ENCODE measurements around the gene CREBBP.

CREBBP gene

DNA sequence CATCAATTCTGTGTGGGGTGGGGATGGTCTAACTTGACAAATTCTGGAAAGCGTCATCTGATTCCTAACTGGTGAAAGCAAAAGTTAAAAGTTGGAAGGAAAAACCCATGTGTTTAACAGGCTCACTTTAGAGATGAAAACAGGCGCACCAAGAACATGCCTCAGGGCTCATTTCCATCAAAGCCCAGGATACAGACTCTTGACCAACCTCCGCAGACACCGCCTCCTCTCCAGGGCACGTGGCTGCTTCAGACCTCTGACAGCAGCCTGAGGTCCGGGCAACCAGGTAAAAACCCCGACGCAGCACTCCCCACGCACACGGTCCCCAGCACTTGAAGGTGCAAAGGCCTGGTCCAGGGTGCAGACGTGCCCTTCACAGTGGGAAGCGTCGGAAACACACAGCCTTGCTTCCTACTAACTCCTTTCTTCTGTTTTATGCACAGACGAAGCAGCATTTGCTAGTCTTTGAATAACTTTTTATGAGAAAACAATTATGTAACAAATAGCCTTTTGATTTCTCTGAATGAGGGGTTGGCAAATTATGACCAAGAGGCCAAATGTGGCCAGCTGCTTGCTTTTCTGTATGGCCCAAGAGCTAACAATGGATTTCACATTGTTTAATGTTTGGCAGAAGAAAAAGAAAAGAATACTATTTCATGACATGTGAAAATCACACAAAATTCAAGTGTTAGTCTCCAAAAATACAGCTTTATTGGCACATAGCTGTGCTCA, 119.0 kb downstream of the CREBBP start:
- no peak for DNase-seq

DNA sequence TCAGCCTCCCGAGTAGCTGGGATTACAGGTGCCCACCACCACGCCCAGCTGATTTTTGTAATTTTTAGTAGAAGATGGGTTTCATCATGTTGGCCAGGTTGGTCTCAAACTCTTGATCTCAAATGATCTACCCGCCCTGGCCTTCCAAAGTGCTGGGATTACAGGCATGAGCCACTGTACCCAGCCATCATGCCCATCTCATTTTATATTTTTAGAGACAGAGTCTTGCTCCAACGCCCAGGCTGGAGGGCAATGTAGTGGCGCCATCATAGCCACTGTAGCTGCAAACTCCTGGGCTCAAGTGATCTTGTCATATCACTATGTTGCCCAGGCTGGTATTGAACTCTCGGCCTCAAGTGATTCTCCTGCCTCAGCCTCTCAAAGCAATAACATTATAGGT, 120.0 kb downstream of the CREBBP start:
- DNase-seq, result no peak

DNA sequence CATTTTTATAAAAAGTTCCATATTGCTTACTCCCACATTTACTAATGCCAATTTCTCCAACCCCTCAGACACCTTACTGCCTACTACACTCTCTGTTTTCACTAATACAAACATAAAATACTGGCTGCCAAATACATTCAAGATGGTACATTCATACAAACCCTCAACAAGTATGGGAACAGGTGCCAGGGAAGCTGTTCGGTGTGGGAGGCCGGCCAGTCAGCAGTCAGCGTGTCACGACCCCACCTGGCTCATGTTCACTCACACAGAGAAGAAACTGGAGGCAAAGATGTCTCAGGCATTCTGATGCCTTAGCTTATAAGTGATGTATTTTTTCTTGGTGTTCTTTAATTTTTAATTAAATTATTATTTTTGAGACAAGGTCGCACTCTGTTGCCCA, 120.8 kb downstream of the CREBBP start:
- no peak for DNase-seq

GRCh38 chr16:3756113-3756512, 124.4 kb downstream of the CREBBP start:
- DNase-seq, result no peak

- no peak for DNase-seq
Observed at GRCh38 chr16:3755249-3755648, 125.3 kb downstream of the CREBBP start.

DNA sequence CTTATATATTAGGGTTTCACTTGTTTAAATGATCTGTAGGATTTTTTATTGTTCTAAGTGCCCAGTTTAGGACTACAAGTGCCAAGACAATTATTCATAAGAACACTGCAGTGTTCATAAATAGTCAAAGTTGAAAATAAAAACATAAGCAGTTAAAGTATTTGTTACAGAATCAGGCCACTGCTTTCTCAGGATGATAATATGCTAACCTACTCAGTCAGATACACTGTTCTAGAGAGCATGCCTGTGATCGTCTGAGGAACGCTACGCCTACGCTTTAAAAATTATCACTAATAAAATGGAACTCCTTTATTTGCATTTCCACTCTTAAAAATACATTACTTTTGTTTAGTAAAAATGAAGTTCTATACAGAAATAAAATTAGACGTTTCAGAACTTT, 125.7 kb downstream of the CREBBP start:
- DNase-seq, result no peak

GRCh38 chr16:3754081-3754703, 126.3 kb downstream of the CREBBP start:
- no peak for DNase-seq

GRCh38 chr16:3752984-3753383, 127.5 kb downstream of the CREBBP start:
- DNase-seq, result no peak

DNA sequence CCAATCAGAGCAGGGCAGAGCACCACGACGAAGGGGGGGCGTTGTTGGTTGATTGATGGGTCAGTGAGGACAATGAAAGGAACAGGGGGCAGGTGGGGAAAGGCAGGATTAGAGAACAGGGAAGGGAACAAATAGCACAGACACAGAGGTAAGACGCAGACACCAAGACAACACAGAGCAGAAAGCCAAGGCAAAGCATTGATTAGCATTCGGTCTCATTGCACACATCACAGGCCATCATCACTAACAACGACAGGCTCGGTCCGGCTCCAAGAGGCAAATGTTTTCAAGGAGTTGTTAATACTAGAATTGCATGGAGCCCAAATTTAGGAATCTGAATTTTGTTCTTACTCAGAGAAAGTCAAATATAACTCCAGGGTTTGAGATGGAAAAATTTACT, 128.6 kb downstream of the CREBBP start:
- DNase-seq, result no peak

DNA sequence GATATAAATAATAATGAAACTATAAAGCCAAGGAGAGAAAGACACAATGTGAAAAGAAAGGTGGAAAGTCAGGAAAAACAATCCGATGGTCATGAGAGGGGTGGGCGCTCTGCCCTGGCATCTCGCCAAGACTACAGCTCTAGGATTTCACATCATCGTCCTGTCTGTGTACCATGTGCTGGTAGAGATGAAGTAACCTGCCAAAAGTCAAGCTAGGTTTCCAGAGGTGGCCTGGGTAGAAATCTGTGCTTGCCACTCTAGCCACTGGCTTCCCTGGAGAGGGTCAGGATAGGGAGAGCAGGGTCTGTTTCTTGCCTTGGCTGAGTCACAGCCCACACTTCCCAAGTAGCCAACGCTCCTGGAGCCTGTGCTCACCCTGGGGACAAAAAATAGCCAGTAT, 132.2 kb downstream of the CREBBP start:
- DNase-seq, result no peak

- DNase-seq, result no peak
Observed at GRCh38 chr16:3745751-3746355, 134.7 kb downstream of the CREBBP start.

GRCh38 chr16:3744018-3744417, 136.5 kb downstream of the CREBBP start:
- no peak for DNase-seq

DNA sequence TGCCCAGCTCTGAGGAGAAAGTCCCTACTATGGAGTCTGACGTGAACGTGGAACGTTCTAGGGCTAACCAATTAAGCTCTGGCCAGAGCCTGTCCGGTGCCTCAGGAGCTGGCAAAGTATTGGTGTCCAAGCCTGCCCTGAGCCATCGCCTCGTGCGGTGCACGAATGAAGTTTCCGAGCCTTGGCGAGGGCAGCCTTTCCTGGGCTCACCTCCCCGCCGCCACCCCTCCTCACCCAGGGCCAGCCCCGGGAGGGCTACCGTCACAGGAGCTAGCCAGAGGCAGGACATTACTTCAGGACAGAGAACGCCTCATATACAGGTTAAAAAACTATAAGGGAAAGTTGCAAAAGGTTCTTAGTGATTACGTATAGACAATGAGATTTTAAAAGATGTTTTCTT, 139.6 kb downstream of the CREBBP start:
- DNase-seq, result no peak

DNA sequence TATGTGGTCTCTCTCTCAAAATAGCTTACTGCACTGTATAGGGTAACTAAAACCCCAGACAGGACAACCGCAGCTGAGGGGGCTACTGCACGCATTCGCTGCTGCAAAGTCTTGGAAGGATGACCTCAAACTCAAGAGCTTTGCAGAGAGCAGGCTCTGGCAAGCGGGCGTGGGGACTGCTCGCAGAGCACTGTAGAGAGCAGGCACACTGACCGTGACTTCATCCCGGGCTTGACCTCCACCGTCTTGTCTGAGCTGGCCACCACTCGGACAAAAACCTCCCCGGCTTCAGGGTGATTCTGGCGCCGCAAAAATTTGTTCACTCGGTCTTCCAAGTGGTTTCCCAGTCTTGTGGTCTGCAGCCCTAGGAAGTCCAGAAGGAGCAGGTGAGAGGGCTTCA, 140.3 kb downstream of the CREBBP start:
- no peak for DNase-seq

- DNase-seq, result no peak
Observed at GRCh38 chr16:3739636-3740035, 140.9 kb downstream of the CREBBP start.

GRCh38 chr16:3738541-3738940, 142.0 kb downstream of the CREBBP start:
- DNase-seq, result no peak

- DNase-seq, result no peak
Observed at GRCh38 chr16:3738128-3738527, 142.4 kb downstream of the CREBBP start.

GRCh38 chr16:3737181-3737580, 143.3 kb downstream of the CREBBP start:
- DNase-seq, result no peak

- DNase-seq, result no peak
Observed at GRCh38 chr16:3736116-3736515, 144.4 kb downstream of the CREBBP start.

DNA sequence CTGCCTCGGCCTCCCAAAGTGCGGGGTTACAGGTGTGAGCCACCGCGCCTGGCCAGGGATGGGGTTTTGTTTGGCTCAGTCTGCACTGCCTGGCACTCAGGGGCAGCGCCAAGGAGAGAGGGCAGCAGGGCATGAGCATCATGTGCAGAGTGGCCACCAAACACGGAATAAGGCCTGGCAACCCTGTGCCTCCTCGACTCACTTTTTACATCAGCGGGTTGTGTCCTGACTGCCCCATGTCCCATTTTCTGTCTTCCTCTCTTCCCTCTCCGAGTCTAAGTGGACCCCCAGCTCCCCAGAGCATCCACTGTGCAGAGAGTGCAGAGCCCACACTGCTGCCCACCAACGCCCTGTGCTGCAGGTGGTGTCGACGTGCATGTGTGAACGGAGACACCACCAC, 145.0 kb downstream of the CREBBP start:
- no peak for DNase-seq

DNA sequence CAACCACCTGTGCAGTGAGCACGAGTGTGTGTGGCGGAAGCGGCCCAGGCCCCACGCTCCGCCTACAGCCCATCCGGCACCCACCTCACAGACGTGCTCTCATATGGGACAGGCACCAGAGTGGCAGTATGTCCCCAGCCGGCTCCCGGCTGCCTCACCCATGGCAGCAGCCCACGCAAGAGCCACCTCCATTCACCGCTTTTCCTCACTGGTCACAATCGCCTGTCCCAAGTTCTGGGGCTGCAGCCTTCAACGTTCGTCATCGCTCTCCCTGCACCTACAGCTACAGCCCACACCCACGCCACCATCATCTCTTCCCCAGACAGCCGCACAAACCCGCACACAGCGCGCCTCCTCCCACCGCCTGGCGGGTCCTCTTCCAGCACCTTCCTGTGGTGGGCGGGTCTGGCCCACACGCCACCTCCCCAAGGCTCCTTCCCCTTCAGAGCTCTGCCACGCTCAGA, 145.7 kb downstream of the CREBBP start:
- DNase-seq, result no peak

- DNase-seq, result no peak
Observed at GRCh38 chr16:3734084-3734757, 146.3 kb downstream of the CREBBP start.

GRCh38 chr16:3732171-3732570, 148.3 kb downstream of the CREBBP start:
- DNase-seq, result no peak

Measured in NCI-H2029 (cell line).